SJSA1 (cell line): ENCODE measurements around the gene RNF125. TPM values are rescaled to one million over a fixed set of nuclear protein-coding genes. Genes with fewer than 3 reads are reported as not detected.

Experiments
- DNase-seq, 2 experiments: peaks; one replicate each; pipeline ENCODE4 v3.0.0-alpha.2; 2015 to 2020; ENCODE audit warnings: low spot score in 2 of 2, low read depth in 1 of 2
- H3K27ac ChIP-seq: fragments of 250-450 bp; sonication (Bioruptor Pico); 2 replicates; pipeline ENCODE4 v1.5.1; 2020; ENCODE audit warnings: mild to moderate bottlenecking, moderate library complexity
- H3K27me3 ChIP-seq: fragments of 250-450 bp; sonication (Bioruptor Pico); replicated peaks from 2 replicates; pipeline ENCODE4 v1.5.1; 2020; ENCODE audit warnings: mild to moderate bottlenecking, moderate library complexity
- H3K36me3 ChIP-seq: fragments of 250-450 bp; sonication (Bioruptor Pico); 2 replicates; pipeline ENCODE4 v1.5.1; 2020; ENCODE audit warnings: mild to moderate bottlenecking
- H3K4me1 ChIP-seq: fragments of 250-450 bp; sonication (Bioruptor Pico); replicated peaks from 2 replicates; pipeline ENCODE4 v1.6.1; 2021; ENCODE audit warnings: mild to moderate bottlenecking
- H3K4me3 ChIP-seq: fragments of 250-450 bp; sonication (Bioruptor Pico); 2 replicates; pipeline ENCODE4 v1.5.1; 2020; ENCODE audit warnings: mild to moderate bottlenecking
- H3K9me3 ChIP-seq: fragments of 250-450 bp; sonication (Bioruptor Pico); replicated peaks from 2 replicates; pipeline ENCODE4 v1.5.1; 2020; ENCODE audit warnings: mild to moderate bottlenecking
- total RNA-seq: library from RNA; depleted of rRNA; stranded (reverse); fragments of >200 nt; shearing (Covaris generic); gene quantifications from 2 replicates; pipeline ENCODE4 v1.2.3, GENCODE V29; 2014; rRNA removed

Gene RNF125
- total RNA-seq, 1 experiment from 2014 or later: not detected

DNA sequence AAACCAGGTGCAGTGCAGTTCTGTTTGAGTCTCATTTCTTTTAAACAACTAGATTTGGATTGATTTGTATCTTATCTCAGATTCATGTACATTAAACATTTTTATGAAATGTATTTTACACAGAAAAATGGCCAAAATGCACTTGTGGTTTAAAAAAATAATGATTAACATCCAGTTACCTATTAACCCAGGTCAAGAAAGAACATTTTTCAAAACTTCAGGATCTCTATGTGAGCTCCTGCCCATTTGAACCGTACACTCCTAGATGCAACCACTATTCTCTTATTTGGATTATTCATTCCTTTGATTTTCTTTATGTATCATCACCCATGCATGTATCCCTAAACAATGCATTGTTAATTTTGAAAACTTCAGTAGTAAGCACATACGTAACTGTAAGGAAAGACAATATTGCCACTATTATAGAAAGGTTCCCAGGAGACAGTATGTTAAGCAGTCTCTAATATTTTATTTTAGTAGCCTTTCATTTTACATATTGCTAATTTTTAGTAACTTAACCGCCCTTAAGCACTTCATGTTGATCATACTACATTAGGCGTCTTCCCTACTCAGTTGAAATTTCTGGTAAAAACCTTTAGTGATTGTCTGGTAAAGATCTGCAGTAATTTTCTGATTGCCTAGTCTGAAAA is 95.8 kb downstream of the RNF125 start:
- no peak for DNase-seq
- Histone ChIP-seq H3K4me1 (no peaks in the 10 kb centered on the region), H3K27ac (no peak overlapping the region), H3K4me3 (no peak overlapping the region), H3K36me3 (peaks cover 62% of the 10 kb centered on the region), H3K27me3 (no peaks in the 10 kb centered on the region), H3K9me3 (no peaks in the 10 kb centered on the region)

DNA sequence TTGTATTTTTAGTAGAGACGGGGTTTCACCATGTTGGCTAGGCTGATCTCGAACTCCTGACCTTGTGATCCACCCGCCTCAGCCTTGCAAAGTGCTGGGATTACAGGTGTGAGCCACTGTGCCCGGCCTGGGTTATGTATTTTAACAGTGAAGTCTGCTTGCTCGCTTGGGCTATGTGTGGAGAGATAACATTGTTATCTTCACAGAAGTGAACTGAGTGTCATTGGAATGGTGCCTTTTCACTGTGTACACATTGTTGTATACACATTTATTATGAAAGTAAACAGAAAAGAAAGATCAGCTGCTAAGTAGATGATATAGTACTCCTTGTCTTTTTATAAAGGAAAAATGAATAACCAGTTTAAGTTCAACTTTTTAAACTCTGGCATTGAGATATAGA is 103.4 kb downstream of the RNF125 start:
- H3K4me1 ChIP-seq: no peaks in the 10 kb centered on the region
- H3K27me3 ChIP-seq: no peaks in the 10 kb centered on the region
- DNase-seq: no peak
- no peaks in the 10 kb centered on the region for H3K9me3 ChIP-seq
- H3K4me3 ChIP-seq: no peak overlapping the region
- H3K27ac ChIP-seq: no peak overlapping the region
- peaks cover 55% of the 10 kb centered on the region for H3K36me3 ChIP-seq

Other genes starting within 250 kb of the RNF125 start
- gene TRAPPC8, start 75.7 kb upstream of the RNF125 start, total RNA-seq: 34.4 and 40.5 TPM in 2 replicates
- 33.4 and 56.7 TPM in 2 replicates for gene RNF138, start 73.0 kb downstream of the RNF125 start, total RNA-seq
- not detected in 2 replicates for gene MEP1B, start 171.2 kb downstream of the RNF125 start, total RNA-seq